SH-SY5Y (cell line): ENCODE results near the gene ADAD1.

Source experiments
- GATA2 ChIP-seq: IDR thresholded peaks from 2 replicates; pipeline ENCODE4 v1.6.1; 2011; ENCODE audit warnings: mild to moderate bottlenecking, low read depth, low read length
- GATA3 ChIP-seq: IDR thresholded peaks from 2 replicates; pipeline ENCODE4 v1.6.1; 2011; ENCODE audit warnings: low read depth, mild to moderate bottlenecking, low read length, moderate library complexity

GRCh38 chr4:122384245-122384644, 5.4 kb downstream of the ADAD1 start:
- TF ChIP-seq GATA2 (no peak), GATA3 (no peak)
